ENCODE results near the gene NEDD4.
"Not testable (repeated sequence)": the region's sequence is repeated elsewhere in the genome, so short reads cannot be mapped to it uniquely, and the experiment has no call there.

Gene NEDD4

DNA sequence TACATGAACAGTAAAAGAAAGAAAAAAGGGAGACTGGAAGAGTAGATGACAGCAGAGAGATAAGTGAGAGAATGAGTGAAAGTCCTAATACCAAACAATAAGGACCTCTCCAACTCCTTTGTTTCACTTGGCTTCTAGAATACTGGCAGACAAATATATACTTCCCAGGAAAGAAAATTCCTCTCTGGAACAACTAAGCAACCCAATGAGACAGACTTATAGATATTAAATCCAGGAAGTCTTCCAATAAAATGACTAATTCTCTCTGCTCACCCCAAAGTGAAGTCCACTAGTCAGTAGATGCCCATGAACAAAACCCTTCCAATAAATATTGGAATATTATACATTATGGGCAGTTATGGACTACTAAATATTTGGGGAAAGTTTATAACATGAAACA lies 114.2 kb downstream of the NEDD4 start:
- no peak for DNase-seq

DNA sequence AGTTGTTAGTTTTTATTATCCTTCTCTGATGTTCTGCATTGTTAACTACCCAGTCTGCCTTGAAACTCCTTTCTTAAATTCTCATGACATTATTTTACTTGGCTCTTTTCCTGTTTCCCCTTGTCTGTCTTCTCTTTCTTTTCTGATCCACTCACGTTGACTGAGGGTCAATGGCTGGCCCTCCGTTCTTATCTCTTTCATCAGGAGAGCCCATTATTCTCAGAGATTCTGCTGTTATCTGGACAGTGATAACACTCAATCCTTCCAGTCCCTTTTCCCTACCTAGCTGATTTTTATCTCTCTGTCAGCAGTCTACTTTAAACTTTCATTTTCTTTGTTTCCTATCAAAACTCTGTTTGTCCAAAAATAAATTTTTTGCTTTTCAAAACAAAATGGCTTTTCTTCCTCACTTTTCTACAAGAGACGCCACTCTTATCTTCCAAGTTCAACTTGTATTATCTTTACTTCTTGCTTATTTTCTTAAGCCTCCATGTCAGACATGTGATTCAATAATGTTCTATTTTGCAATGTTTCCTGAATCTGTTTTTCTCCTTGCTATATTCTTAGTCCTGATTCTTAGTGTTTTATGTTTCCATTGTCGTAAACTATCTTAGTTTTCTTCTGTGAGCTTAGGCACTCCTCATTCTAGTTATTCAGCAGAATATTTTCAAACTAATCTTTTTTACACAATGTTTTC lies 120.2 kb downstream of the NEDD4 start:
- no peak for DNase-seq

DNA sequence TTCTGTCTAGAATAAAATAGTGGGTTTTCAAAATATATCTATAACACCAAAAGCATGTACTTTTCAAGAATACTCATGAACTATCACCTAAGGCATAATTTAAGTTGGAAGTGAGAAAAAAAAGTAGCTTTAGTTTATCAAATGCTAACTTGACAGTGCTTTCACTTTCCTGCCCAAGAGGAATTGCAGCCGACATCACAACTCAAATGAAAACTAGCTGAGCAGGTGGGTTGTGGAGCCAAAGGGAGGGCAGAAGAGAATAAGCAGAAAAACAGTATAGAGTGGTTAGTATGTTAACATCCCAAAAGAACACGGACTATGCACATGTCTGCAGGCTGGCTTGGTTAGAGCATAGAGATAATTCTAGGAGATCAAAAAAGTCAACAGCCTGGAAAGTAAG lies 120.9 kb downstream of the NEDD4 start:
- DNase-seq = no peak

DNA sequence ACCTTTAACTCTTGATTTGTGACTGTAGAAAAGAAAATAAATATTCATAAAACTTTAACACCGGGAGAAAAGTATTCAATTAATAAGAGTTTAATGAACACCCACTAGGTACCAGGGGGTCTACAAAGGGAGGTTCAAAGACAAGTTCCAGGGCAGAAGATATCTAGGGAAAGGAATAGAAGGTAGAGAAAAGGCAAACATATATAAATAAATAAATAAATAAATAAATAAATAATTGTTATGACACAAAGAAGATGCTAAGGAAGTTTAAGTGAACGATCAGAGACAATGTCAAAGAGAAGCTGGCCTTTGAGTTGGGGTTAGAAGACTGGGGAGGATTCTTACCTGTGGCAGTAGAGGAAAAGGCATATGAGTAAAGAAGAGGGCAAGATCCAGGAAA lies 123.8 kb downstream of the NEDD4 start:
- DNase-seq = no peak

DNA sequence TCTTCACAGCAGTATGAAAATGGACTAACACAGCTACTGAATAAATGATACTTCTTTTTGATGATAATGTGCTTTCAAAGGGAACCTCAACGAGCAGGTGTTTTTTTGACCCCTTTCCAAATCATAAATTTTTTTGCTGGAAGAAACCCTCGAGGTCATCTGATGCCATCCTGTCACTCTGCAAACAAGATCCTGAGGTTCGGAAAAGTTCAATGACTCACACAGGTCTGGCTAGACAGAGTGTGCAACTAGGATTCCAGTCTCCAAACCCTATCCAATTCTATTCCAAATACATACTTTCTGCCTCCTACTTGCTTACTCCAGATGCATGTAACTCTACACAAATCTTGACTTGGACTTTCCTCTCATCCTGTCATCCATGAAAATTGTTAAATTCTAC lies 124.7 kb downstream of the NEDD4 start:
- DNase-seq = no peak

DNA sequence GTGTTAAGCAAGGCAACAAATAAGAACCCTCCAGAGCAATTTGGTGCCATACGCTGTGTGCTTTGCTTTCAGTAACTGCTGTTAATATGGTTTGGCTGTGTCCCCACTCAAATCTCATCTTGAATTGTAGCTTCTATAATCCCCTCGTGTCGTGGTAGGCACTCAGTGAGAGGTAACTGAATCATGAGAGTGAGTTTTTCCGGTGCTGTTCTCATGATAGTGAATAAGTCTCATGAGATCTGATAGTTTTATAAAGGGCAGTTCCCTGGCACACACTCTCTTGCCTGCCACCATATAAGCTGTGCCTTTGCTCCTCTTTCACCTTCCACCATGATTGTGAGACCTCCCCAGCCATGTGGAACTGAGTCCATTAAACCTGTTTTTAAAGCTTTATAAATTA lies 125.1 kb downstream of the NEDD4 start:
- not testable (repeated sequence) for DNase-seq

DNA sequence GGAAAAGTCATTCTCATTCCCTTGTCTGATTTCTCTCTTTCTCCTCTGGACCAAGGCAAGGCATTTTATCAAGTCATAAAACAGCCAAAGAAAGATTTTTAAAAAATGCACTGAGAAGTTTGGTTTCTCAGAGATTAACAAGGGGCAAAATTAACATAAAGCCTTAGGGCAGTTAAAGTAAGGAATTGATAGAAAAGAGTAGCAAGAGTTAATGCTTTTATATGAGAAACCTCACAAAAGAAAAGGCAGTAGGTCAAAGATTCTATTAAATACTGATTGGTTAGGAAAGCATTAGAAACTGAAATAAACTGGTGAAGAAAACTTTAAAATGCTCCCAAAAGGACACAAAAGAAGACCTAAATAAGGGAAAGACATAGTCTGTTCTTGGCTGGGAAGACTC lies 129.5 kb downstream of the NEDD4 start:
- DNase-seq = no peak

DNA sequence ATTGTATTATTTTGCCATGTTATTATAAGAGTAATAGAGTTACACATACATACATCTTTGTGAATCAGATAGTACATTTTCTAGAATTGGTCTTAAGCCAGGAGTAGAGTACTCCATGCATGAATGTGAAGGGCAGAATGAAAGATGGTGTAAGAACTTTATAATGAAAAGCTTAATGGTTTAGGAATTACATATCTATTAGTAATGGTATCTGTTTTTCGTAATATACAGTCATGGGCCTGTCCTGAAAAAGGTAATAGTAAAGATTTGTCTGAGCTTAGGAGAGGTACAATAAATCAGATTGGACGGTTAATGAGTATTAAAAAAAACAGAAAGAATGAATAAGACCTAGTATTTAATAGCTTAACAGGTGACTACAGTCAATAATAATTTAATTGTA lies 132.3 kb downstream of the NEDD4 start:
- DNase-seq = no peak

DNA sequence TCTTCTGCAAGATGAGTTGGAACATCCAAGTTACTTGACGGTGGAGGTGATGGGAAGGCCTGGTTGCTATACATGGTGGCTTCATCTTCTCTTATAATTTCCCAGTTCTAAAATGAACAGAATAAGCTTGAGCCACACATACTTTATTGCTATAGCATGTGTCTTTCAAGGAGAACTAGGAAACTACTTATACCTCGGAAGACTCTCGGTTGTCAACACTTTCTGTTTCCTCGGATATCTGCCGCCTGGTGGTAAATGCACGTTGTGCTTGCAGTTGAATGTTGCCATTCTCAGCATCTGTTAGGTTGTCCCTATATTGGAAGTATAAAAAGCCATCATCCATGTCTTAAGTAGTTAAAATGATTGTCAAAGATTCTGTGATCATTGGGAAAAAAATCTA lies 132.9 kb downstream of the NEDD4 start:
- DNase-seq = no peak

DNA sequence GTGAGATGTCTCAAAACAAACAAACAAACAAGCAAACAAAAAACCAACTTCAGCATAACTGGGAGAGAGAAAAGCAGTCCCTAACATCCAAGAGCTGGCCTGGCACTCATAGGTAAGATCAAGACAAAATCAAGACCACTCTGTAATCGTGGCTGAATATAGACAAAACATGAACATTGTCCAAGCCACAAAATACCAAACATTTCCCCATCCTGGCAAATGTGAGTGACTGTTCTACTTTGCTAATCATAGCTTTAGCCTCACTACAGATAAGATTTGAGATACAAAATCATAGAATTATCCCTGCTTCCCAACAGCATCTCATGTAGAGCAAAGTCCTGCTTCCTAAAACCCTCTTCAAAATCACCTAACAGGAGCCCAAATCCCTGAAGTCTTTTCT lies 133.7 kb downstream of the NEDD4 start:
- DNase-seq = no peak

DNA sequence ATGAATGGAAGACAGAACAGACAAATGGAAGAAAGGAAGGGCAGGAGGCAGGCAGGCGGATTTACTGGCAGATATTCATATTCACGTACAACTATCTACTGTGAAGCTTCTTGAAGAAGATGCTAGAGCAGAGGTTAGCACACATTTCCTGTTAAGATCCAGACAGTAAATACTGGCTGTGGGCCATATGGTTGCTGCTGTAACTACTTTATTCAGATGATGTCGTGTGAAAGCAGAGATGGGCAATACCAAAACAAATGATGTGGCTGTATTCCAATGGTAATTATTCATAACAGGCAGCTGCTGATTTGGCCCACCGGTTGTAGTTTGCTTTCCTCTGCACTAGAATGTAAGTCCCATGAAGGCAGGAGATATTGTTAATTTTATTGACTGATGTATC lies 134.8 kb downstream of the NEDD4 start:
- no peak for DNase-seq

DNA sequence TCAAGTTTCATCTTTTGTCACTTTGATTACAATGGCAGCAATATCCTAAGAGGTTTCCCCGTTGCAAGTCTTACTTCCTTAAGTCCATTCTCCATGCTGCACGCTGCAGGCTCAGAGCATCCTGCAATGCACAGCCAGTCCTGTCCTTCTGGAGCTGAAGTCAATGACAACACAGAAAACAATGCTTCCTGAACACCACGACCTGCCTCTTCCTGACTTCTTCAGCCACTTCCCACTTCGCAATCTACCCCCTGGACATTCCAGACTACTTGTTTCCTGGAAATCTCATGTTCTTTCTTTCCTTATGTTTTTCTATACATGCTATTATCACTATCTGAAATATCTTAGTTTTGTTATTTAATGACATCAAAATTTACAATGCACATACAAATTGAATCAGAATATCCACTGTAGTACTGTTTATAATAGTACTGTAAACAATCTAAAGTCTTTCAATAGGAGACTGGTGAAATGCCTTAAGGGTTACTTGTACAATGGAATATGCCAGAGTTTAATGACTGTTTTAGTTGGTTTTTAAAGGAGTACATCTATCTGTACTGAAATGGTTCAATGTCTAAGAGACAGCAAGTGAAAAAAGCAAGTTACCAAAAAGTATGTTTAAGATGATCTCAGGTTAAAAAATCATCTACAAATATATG lies 136.8 kb downstream of the NEDD4 start:
- no peak for DNase-seq

DNA sequence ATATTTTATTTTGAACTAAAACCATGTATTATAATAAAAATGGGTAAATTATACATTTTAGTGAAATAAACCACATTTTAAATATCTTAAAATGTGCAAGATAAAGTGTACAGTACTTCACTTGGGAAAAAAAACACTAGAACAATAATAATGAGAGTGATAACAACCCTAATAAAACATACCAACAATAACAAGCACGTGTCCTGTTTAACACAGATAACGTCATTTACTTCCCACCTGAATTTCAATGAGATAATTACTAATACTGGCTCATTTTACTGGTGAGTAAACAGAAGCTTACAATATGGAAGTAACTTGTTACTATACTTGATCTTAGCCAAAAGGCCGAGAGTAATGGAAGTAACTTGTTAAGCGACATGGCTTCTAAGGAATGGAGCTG lies 140.3 kb downstream of the NEDD4 start:
- no peak for DNase-seq

DNA sequence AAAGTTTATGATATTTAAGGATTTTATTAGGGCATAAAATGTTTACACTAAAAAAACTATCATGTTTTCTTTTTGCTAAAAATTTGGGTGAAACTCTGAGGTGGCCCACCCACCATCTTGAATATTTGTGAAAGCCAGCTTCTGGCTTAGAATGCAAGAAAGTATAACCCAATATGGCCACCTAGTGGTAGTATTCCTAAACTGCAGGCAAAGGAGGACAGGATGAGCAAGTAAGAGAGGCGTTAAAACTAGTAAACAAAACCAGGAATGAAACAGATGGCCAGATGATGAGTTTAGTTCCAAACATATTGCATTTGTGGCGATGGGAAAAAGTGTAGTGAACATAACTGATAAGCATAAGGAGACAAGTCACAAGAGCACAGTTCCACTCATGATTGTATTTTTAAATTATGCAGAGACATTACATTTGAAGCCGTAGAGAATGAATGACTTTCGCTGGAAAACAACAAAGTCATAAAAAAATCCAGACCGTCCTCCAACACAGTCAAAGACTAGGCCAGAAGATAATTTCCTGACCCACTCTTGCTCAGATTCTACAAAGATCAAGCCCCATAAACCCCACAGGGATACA lies 147.2 kb downstream of the NEDD4 start:
- DNase-seq = no peak

DNA sequence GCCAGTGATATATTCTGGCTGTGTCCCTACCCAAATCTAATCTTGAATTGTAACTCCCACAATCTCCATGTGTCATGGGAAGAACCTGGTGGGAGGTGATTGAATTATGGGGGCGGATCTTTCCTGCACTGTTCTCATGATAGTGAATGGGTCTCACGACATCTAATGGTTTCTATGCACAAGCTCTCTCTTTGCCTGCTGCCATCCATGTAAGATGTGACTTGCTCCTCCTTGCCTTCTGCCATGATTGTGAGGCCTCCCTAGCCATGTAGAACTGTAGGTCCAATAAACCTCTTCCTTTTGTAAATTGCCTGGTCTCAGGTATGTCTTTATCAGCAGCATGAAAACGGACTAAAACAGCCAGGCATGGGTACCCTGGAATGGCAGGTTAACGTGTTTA lies 150.5 kb downstream of the NEDD4 start:
- DNase-seq = not testable (repeated sequence)

DNA sequence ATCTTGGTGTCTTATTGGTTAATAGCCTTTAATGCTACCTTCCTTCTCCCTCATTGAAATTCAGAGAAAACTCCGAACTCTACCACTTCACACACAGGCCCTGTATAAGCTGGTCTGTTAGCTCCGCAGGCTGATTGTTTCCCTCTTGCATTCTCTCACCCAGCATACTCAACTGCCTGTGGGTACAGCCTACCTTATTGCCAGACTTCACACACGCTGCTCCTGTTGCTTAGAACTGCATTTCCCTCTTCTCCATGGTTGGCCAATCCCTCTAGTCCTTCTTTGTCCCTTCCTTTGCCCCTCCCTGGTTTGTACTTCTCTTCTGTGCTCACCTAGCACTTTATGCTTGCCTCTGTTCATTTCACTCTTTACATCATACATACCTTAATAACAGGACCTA lies 157.5 kb downstream of the NEDD4 start:
- no peak for DNase-seq

DNA sequence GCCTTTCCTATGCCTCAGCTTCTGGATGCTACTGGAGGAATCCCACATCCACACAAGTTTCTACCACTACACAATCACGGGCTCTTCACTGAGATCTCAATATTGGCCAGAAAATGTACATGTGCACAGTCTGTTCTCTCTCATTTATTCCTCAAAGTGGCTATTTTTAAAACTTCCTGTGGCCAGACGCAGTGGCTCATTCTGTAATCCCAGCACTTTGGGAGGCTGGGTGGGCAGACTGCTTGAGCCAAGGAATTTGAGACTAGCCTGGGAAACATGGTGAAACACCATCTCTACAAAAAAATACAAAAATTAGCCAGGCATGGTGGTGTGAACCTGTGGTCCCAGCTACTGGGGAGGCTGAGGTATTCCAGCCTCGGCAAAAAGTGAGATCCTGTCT lies 159.1 kb downstream of the NEDD4 start:
- no peak for DNase-seq

DNA sequence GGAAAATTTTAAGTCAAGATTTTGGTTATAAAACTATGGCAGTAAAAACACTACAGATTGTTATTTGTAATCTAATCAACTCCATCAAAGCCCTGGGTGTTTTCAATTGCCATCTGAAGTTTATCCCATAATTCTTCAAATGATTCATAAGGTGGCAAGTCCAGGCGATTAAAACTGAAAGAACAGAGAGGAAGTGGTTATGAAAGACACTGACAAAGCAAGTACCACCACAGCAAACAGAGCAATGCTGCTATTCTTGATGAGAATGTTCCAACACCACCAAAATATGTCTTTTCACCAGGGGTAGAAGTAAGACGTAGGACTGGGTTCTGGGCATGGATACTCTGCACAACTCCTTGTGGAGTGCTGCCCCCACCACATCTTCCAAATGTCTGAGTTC lies 163.6 kb downstream of the NEDD4 start:
- DNase-seq = no peak

DNA sequence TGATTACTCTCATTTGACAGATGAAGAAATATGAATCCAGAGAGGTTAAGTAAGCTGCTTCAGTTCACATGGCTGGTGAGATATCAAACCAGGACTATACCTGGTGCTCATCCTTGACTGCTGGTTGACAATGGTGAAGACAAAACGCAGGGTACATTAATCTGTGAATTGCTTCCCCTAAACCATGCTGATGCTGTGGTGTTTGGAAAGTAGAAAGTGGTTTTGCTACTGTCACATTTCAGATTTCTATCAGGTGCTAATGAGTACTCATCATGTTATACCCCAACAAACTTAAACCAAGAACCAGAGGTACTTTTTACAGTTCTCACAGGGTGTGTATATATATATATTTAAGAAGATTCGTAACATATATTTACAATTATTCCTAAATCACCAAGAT lies 165.5 kb downstream of the NEDD4 start:
- no peak for DNase-seq

DNA sequence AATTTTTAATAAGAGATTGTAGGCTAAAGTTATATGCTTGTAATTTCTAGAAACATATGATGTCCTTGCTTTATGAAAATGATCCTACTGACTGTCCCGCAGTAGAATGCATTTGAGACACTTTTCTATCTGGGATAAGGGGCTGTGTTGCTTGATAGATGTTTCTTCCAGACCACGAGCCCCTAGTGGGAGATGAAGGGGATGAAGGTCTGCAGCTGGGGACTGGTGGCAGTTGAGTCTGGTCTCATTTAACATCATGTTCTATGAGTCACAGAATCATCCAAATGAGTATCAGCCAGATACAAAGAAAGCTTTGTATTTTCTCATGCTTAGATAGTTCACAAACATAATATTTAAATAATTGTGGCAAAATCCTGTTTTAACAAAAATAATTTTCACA lies 166.2 kb downstream of the NEDD4 start:
- no peak for DNase-seq

DNA sequence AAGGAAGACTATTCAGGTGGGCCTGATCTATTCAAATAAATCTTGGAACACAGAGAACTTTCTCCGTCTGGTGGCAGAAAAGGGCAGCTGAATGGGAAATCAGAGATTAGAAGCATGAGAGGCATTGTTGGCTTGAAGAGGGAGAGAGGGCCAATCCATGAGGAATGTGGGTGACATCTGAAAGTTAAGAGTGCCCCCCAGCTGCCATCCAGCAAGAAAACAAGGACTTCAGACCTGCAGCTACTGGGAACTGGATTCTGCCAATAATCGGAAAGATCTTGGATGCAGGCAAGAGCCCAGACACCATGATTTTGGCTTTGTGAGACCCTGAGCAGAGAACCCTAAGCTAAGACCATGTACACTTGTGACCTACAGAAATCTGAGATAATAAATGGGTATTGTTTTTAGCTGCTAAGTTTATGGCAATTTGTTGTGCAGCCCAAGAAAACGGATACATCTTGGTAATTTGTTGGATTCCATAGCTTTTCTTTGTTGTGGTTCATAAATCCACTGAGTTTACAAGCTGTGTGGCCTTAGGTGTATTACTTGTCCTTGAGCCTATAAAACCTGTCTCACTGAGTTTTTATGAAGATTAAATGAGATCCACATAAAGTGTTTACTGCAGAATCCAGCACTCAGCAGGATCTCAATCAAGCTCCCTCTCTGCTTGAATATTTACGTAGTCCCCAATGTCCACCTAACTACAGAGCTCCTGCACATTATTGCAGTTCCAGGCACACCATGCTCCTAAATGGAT lies 168.4 kb downstream of the NEDD4 start:
- DNase-seq = no peak

DNA sequence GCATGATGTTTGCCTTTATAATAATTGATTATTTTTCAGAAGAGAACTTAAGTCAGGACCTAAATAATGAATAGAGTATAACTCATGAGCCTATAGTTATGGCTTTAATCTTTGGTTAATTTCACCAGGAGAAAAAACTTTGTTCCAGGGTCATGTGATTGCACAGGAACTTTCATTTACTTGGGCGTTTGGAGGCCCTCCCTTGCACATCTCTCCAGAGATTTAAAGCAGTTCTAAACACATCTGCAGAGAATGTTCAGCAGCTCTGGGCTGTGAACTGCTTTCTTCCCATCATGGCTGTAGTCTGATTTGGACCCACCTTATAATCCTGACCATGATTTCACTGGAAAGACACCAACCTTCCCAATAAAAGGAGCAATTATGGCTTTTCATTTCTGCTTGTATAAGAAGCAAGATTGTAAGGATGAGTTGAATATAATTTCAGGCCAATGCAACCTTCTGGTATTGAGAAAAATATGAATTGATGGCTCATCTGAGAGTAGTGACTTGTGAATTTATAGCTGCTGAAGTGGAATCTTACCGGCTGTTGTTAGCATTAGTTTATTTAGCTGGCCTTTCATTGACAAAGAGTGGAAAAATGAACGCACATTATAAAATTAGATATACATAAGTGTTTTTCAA lies 169.6 kb downstream of the NEDD4 start:
- DNase-seq = no peak

DNA sequence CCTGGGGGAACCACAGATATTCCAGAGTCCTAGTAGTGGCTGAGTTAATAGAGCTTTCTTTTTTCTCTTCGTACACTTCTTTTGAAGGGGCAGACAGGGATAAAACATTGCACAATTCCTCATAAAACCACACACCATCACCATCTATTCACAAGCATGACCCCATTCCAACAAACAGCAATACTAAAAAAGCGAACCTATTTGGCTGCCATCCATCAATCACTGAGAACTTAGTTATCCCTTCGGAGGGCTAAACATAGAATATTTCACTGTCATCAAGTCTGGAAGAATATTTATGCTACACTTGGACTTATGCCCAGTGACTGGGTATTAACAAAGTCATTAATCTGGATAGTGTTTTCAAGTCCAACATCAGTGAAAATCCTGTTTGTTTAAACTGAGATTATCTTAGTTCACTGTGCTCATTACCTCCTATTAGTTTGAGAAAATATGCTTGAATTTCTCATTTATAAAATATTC lies 170.2 kb downstream of the NEDD4 start:
- no peak for DNase-seq
